Ovary (tissue), 9 donors: ENCODE data around the gene KIF2A. TPM values are rescaled to one million over a fixed set of nuclear protein-coding genes. Genes with fewer than 3 reads are reported as not detected.

Experiments
- DNase-seq, 5 donors: peaks; one replicate each; pipeline ENCODE4 v3.0.0-alpha.2; 2019 to 2020
- H3K27ac ChIP-seq, 2 donors: fragments of 200-600 bp; one replicate each; pipeline versions ENCODE4 v1.5.1 to v1.8.0; 2019 to 2022
- H3K27me3 ChIP-seq: fragments of 200-600 bp; one replicate; pipeline ENCODE4 v1.8.0; 2022
- H3K36me3 ChIP-seq: fragments of 200-600 bp; sonication (generic); one replicate; pipeline ENCODE4 v1.5.1; 2019
- H3K4me1 ChIP-seq: one replicate; pipeline ENCODE4 v1.8.1; 2013; ENCODE audit warnings: mild to moderate bottlenecking, moderate library complexity; ENCODE audit not compliant: insufficient read depth
- H3K4me3 ChIP-seq: fragments of 200-600 bp; sonication (generic); one replicate; pipeline ENCODE4 v1.5.1; 2017
- H3K9me3 ChIP-seq, 2 donors: fragments of 200-600 bp in 1 of 2; sonication (generic) in 1 of 2; one replicate each; pipeline versions ENCODE4 v1.5.1 to v1.8.1; 2013 to 2019; ENCODE audit warnings: mild to moderate bottlenecking in 1 of 2, moderate library complexity in 1 of 2
- CTCF ChIP-seq, 3 donors: fragments of 450-650 bp in 2 of 3; fragments of 200-600 bp in 1 of 3; IDR thresholded peaks; one replicate each; pipeline versions ENCODE4 v1.5.1 to v1.8.0; 2016 to 2022; ENCODE audit warnings: antibody characterized with exemption in 3 of 3, mild to moderate bottlenecking in 1 of 3
- EP300 ChIP-seq: sonication (generic); formaldehyde crosslinking; IDR thresholded peaks from one replicate; pipeline ENCODE4 v1.6.1; 2017; ENCODE audit warnings: antibody characterized with exemption
- POLR2A ChIP-seq: fragments of 450-650 bp; IDR thresholded peaks from one replicate; pipeline ENCODE4 v1.6.1; 2017; ENCODE audit warnings: antibody characterized with exemption, mild to moderate bottlenecking, moderate library complexity
- WGBS, 3 donors: extraction: QIAGEN DNeasy Blood & Tissue Kit in 1 of 3; methylation state at CpG; one replicate each; pipeline versions ENCODE4 v1.1.5 to v1.1.7; 2013 to 2017; 5-methylcytosine and 5-hydroxymethylcytosine counted together
- intact Hi-C, 4 donors: fragments of 100-400 bp; cut with DNase I; formaldehyde crosslinking; loops; one replicate each; pipeline versions ENCODE4 v1.11.0 to v1.15.1; 2022 to 2023
- polyA plus RNA-seq, 2 donors: library from polyadenylated mRNA; stranded (reverse); fragments of 200-250 nt in 1 of 2; fragments of 350-450 nt in 1 of 2; fragmentation: Illumina TruSeq in 1 of 2; extraction: RNeasy Lipid Tissue Mini Kit (QIAGEN cat#74804) in 1 of 2; gene quantifications; one replicate each; pipeline ENCODE4 v1.2.3, GENCODE V29; 2013 to 2014
- total RNA-seq, 7 donors: library from RNA; depleted of rRNA in 2 of 7; stranded (reverse); fragments of >200 nt in 2 of 7; fragmentation: NEBNext Ultra II Directional in 3 of 7; extraction: Animal tissue kit (Norgen Biotek cat#: 25700) in 3 of 7; gene quantifications; one replicate each; pipeline versions ENCODE4 v1.1.0 to v1.2.4, GENCODE V29; 2016 to 2023
- donor health status: DM: no; HTN: no; CAD: no; lungs with moderate emphysema.
- donor health status: DM: no; HTN: no; CAD: no.
- donor health status: Bipolar disorder and iron deficiency.
- donor health status: DM: yes; HTN: yes; CAD: no.
- donor health status: DM: no; HTN: no; CAD: no.
- donor health status: DM: yes; HTN: yes; CAD: no.

The KIF2A gene
- total and polyA plus RNA-seq, 9 donors, result 8.0 to 39.1 (median 30.1) TPM

GRCh38 chr5:62299600-62299999 is 6.4 kb upstream of the KIF2A start:
- DNase-seq, result no peak
- no peaks in the 10 kb centered on the region for H3K4me1 ChIP-seq
- no peak overlapping the region for H3K27ac ChIP-seq
- no peaks in the 10 kb centered on the region for H3K36me3 ChIP-seq
- no peaks in the 10 kb centered on the region for H3K27me3 ChIP-seq
- H3K9me3 ChIP-seq, result no peaks in the 10 kb centered on the region
- intact Hi-C loops, result loop anchor here in 1 of 4 donors (5.0 kb wide), 1 partner anchor 1612 kb away; no protein-coding TSS in a partner anchor
- WGBS, 3 donors, result 74 to 85% (median 83%) methylated on average over 1 of the region's 1 CpG
- TF ChIP-seq POLR2A, result no peak
- TF ChIP-seq CTCF (IDR thresholded peaks at IDR 0.05), result no peak
- TF ChIP-seq EP300, result no peak
- no peak overlapping the region for H3K4me3 ChIP-seq

GRCh38 chr5:62305358-62305714 is 670 bp upstream of the KIF2A start:
- Histone ChIP-seq H3K27ac (peak overlapping the region in 1 of 2 donors; percentile 87), H3K27me3 (no peaks in the 10 kb centered on the region), H3K36me3 (no peaks in the 10 kb centered on the region), H3K4me1 (peaks cover 1% of the 10 kb centered on the region), H3K4me3 (peak overlapping the region; percentile 83), H3K9me3 (no peaks in the 10 kb centered on the region)
- no peak for DNase-seq
- 19 to 28% (median 26%) methylated on average over 4 of the region's 4 CpGs for WGBS, 3 donors
- intact Hi-C loops, result no loop called here
- TF ChIP-seq EP300 (no peak), CTCF (IDR thresholded peaks at IDR 0.05) (no peak)

GRCh38 chr5:62306323-62306895 is 403 bp downstream of the KIF2A start:
- DNase-seq, result peak in 2 of 5 donors; percentile 69 to 73
- Histone ChIP-seq H3K27me3 (no peaks in the 10 kb centered on the region), H3K9me3 (no peaks in the 10 kb centered on the region), H3K4me3 (peak overlapping the region; percentile 83), H3K27ac (peak overlapping the region; percentile 86 to 87), H3K4me1 (peaks cover 1% of the 10 kb centered on the region), H3K36me3 (no peaks in the 10 kb centered on the region)
- intact Hi-C loops, result no loop called here
- no peak for TF ChIP-seq CTCF (IDR thresholded peaks at IDR 0.05)
- WGBS, 3 donors, result 0 to 1% (median 0%) methylated on average over 40 to 67 of the region's 67 CpGs

- TF ChIP-seq POLR2A, result no peak
- TF ChIP-seq EP300, result no peak
- no peak for TF ChIP-seq CTCF (IDR thresholded peaks at IDR 0.05)
- peaks cover 1% of the 10 kb centered on the region for H3K4me1 ChIP-seq
- peak in 2 of 5 donors; percentile 45 to 63 for DNase-seq
- WGBS, 3 donors, result 1 to 2% (median 1%) methylated on average over 33 of the region's 33 CpGs
- intact Hi-C loops, result no loop called here
- no peaks in the 10 kb centered on the region for H3K27me3 ChIP-seq
- no peaks in the 10 kb centered on the region for H3K36me3 ChIP-seq
- no peaks in the 10 kb centered on the region for H3K9me3 ChIP-seq
- H3K27ac ChIP-seq, result peak overlapping the region; percentile 86 to 87
- peak overlapping the region; percentile 83 for H3K4me3 ChIP-seq
Measured at GRCh38 chr5:62306896-62307689, 1.1 kb downstream of the KIF2A start.
